Kidney glomerular epithelial cell (primary cell): ENCODE data around the gene MYH14.
"Not testable (repeated sequence)": the region's sequence is repeated elsewhere in the genome, so short reads cannot be mapped to it uniquely, and the experiment has no call there.

Experiments
- DNase-seq: peaks from one replicate; lab custom pipeline; 2025; lab: John Stamatoyannopoulos, UW

The MYH14 gene

GRCh38 chr19:50224986-50225747 lies 21.7 kb downstream of the MYH14 start:
- DNase-seq: no peak

- no peak for DNase-seq
Observed at GRCh38 chr19:50226536-50226935, 23.1 kb downstream of the MYH14 start.

- not testable (repeated sequence) for DNase-seq
Observed at GRCh38 chr19:50228153-50228552, 24.7 kb downstream of the MYH14 start.

DNA sequence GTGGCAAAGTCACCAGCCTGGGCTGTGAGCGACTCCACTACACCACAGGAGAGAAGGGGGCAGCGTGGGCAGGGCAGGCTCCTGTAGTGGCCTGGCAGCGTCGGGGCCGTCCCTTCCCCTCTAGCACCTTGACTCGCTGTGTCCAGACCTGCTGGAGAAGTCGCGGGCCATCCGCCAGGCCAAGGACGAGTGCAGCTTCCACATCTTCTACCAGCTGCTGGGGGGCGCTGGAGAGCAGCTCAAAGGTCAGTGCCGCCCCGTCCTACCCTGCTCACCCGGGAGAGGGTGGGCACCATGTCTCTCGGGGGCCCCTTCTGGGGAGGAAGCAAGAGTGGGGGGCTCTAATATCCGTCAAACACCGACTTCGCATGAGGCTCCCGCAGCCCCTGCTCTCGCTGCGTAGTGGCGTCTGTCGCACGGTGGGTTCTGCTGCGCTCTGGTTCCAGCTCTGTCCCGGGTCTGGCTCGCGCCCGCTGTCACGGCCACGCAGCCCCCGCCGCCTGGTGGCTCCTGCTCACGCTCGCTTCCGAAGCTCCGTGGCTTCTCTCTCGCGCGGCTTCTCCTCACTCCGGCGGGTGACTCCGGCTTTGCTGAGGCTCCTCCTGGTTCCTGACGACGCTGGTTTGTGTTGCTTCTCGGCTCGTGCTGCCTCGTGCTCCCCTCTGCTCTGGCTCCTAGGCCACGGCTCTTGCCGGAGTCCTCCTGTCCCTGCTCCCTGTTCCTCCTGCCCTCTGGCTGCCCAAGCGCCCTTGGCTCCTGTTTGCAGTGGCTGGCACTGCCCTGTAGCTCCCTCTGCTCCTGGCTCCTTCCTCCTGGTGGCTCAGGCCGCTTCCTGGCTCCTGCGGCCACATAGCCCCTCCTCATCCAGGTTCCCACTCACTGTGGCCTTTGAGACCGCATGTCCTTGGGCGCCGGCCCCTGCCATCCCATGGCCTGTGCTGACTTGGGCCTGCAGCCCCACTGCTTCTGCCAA lies 27.2 kb downstream of the MYH14 start:
- no peak for DNase-seq

DNA sequence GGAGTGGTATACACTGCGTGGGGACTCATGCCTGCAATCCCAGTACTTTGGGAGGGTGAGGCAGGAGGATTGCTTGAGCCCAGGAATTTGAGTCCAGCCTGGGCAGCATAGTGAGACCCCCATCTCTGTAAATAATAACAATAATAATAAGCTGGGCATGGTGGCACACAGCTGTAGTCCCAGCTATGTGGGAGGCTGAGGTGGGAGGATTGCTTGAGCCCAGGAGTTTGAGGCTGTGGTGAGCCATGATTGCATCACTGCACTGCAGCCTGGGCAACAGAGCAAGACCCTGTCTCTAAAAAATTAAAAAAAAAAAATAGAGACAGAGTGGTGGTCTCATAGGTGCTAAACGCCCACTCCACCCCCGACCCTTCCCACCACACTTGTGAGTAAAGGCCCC lies 28.0 kb downstream of the MYH14 start:
- DNase-seq: not testable (repeated sequence)

DNA sequence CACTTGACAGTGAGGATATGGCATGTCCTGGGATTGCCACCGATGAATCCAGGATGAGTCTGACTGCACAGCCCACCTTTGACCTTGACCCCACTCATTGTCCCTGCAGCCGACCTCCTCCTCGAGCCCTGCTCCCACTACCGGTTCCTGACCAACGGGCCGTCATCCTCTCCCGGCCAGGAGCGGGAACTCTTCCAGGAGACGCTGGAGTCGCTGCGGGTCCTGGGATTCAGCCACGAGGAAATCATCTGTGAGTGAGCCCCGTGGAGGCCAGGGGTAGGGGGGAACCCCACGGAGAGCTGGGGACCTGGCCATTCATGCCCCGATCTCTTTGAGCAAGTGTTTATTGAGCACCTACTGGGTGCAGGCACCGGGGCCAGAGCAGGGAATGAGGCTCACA lies 28.4 kb downstream of the MYH14 start:
- DNase-seq: no peak

GRCh38 chr19:50232600-50232999 lies 29.2 kb downstream of the MYH14 start:
- DNase-seq: no peak

GRCh38 chr19:50233308-50233910 lies 30.0 kb downstream of the MYH14 start:
- no peak for DNase-seq

DNA sequence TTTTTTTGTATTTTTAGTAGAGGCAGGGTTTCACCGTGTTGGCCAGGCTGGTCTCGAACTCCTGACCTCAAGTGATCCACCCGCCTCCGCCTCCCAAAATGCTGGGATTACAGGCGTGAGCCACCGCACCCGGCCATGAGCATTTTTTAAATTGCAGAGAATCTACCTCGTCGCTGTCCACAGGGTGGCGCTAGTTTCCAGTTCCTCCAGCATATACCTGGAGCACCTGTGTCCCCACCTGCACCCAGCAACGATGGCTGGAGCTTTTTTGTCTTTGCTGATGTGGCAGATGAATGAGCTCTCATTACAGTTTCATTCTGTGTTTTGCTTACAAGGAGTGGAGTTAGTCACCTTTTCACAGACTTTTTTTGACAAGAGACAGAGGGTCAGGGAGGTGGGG lies 34.1 kb downstream of the MYH14 start:
- DNase-seq: not testable (repeated sequence)

DNA sequence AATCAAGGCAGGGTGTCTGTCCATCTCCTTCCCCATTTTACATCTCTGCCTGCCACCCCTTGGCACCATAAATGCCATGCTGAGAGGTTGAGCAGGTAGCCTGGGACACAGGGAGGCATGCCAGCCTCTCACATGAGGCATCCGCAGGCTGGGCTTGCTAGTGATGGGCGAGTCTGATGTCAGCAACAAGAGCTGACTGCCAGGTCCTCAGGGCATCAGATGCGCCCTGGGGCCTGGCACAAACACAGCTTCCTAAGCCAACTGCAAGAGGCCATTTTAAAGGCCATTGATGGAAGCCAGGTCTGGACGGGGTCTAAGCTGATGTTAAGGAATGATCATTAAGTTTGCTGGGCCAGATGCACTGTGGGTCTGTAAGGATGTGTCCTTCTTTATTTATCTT lies 34.6 kb downstream of the MYH14 start:
- DNase-seq: no peak

GRCh38 chr19:50239921-50240590 lies 36.6 kb downstream of the MYH14 start:
- no peak for DNase-seq

GRCh38 chr19:50242581-50242980 lies 39.2 kb downstream of the MYH14 start:
- DNase-seq: no peak

DNA sequence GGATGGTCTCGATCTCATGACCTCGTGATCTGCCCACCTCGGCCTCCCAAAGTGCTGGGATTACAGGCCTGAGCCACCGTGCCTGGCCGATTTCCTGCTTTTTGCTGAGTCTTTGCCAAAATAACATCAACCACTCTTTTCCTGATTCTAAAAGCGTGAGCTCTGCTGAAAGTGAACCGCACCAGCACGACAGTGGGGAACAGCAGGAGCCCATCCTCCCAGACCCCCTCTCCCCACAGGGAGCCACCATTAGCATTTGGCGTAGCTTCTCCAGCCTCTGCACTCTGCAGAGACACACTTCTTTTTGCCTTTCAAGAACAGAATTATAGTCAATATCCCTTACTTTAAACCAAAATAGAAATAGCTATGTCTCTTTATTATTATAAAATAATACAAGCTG lies 41.3 kb downstream of the MYH14 start:
- no peak for DNase-seq

GRCh38 chr19:50248413-50248812 lies 45.0 kb downstream of the MYH14 start:
- DNase-seq: no peak

DNA sequence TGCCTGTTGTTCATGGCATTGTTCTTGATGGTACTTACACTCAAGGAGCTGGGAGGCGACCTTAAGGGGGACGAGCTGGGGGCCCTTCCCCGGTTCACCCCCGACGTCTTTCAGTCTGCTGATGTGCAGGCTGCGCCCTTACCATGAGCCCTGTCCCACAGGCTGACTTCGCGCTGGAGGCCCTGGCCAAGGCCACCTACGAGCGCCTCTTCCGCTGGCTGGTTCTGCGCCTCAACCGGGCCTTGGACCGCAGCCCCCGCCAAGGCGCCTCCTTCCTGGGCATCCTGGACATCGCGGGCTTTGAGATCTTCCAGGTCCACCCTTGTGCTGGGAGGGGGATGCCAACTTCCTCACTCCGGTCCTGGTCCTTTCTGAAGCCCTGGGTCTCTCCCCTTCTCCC lies 45.4 kb downstream of the MYH14 start:
- no peak for DNase-seq

DNA sequence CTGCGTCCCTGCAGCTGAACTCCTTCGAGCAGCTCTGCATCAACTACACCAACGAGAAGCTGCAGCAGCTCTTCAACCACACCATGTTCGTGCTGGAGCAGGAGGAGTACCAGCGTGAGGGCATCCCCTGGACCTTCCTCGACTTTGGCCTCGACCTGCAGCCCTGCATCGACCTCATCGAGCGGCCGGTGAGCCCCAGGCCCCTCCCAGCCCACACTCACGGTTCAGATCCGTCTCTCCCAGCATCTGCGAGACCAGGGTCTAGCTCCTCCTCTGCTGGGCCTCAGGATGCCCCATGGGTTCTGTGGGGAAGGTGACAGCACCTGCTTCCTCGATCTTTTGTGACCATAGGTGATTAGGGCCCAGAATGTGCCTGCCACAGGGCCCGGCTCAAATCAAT lies 46.2 kb downstream of the MYH14 start:
- DNase-seq: no peak

- no peak for DNase-seq
Observed at GRCh38 chr19:50250450-50251136, 47.2 kb downstream of the MYH14 start.

GRCh38 chr19:50252111-50252886 lies 48.9 kb downstream of the MYH14 start:
- no peak for DNase-seq

DNA sequence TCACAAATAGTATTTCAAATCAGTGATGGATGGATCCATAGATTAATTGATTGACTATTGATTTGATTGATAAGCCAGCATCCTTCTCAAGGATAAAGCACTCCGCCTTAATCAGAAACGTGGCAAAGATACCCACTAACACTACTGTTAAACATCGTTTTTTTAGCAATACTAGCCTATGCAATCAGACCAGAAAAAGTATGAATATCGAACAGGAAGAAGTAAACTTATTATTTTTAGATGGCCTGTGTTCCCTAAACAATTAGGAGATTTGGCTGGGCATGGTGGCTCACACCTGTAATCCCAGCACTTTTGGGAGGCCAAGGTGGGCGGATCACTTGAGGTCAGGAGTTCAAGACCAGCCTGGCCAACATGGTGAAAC lies 49.5 kb downstream of the MYH14 start:
- DNase-seq: no peak

GRCh38 chr19:50255115-50255514 lies 51.7 kb downstream of the MYH14 start:
- no peak for DNase-seq

- DNase-seq: no peak
Observed at GRCh38 chr19:50257141-50257540, 53.7 kb downstream of the MYH14 start.
